GM12878 (cell line): ENCODE results near the gene TACR2. TPM values are rescaled to one million over a fixed set of nuclear protein-coding genes. Genes with fewer than 3 reads are reported as not detected.

Experiments
- CBFB ChIP-seq: IDR thresholded peaks from 2 replicates; pipeline ENCODE4 v1.6.1; 2016; ENCODE audit warnings: antibody characterized with exemption, low read depth
- CBX5 ChIP-seq: sonication (generic); IDR thresholded peaks from 2 replicates; pipeline ENCODE4 v1.6.1; 2016; ENCODE audit warnings: low read depth, moderate library complexity, mild to moderate bottlenecking, inconsistent platforms
- CREM ChIP-seq: IDR thresholded peaks from 2 replicates; pipeline ENCODE4 v1.6.1; 2014; ENCODE audit warnings: antibody characterized with exemption, low read depth
- ELK1 ChIP-seq: IDR thresholded peaks from 2 replicates; pipeline ENCODE4 v1.6.1; 2012; ENCODE audit warnings: low read depth, low read length, improper control_type of control experiment
- ETV6 ChIP-seq, 2 experiments: fragments of 450-650 bp in 1 of 2; IDR thresholded peaks in 1 of 2; conservative IDR thresholded peaks in 1 of 2; 2 replicates each; pipeline ENCODE4 v1.6.1; 2014; ENCODE audit warnings: antibody characterized with exemption in 1 of 2, borderline replicate concordance in 1 of 2, low read depth in 1 of 2, mild to moderate bottlenecking in 1 of 2, moderate library complexity in 1 of 2
- IKZF2 ChIP-seq, 2 experiments: fragments of 450-650 bp; IDR thresholded peaks; 2 replicates each; pipeline ENCODE4 v1.6.1; 2017; ENCODE audit warnings: mild to moderate bottlenecking in 2 of 2, moderate library complexity in 2 of 2
- IRF3 ChIP-seq: fragments of 450-650 bp; IDR thresholded peaks from 2 replicates; pipeline ENCODE4 v1.6.1; 2014; ENCODE audit warnings: mild to moderate bottlenecking
- IRF4 ChIP-seq: IDR thresholded peaks from 2 replicates; pipeline ENCODE4 v1.6.1; 2011; ENCODE audit warnings: low read depth, low read length
- KLF5 ChIP-seq: fragments of 450-650 bp; IDR thresholded peaks from 2 replicates; pipeline ENCODE4 v1.6.1; 2014; ENCODE audit warnings: mild to moderate bottlenecking; ENCODE audit not compliant: partially characterized antibody
- MTA2 ChIP-seq: fragments of 450-650 bp; IDR thresholded peaks from 2 replicates; pipeline ENCODE4 v1.6.1; 2016; ENCODE audit warnings: low read depth, mild to moderate bottlenecking, moderate library complexity
- NFYB ChIP-seq: IDR thresholded peaks from 2 replicates; pipeline ENCODE4 v1.6.1; 2011; ENCODE audit warnings: low read depth, mild to moderate bottlenecking, low read length, improper control_type of control experiment, moderate library complexity; ENCODE audit not compliant: insufficient read depth
- NKRF ChIP-seq: fragments of 450-650 bp; conservative IDR thresholded peaks from 2 replicates; pipeline ENCODE4 v1.6.1; 2017; ENCODE audit warnings: mild to moderate bottlenecking, moderate library complexity
- NR2C1 ChIP-seq: fragments of 450-650 bp; IDR thresholded peaks from 2 replicates; pipeline ENCODE4 v1.6.1; 2017; ENCODE audit warnings: antibody characterized with exemption, mild to moderate bottlenecking, moderate library complexity
- PBX3 ChIP-seq: IDR thresholded peaks from 2 replicates; pipeline ENCODE4 v1.6.1; 2011; ENCODE audit warnings: mild to moderate bottlenecking, low read depth, low read length, moderate library complexity; ENCODE audit not compliant: insufficient replicate concordance
- RELA ChIP-seq: fragments of 450-650 bp; IDR thresholded peaks from 2 replicates; pipeline ENCODE4 v1.8.0; 2014; ENCODE audit warnings: borderline replicate concordance; ENCODE audit not compliant: partially characterized antibody
- RUNX3 ChIP-seq: IDR thresholded peaks from 2 replicates; pipeline ENCODE4 v1.6.1; 2012; ENCODE audit warnings: low read length, inconsistent platforms
- SP1 ChIP-seq: IDR thresholded peaks from one replicate; pipeline ENCODE4 v1.6.1; 2011; ENCODE audit warnings: low read depth, low read length
- SPI1 ChIP-seq: IDR thresholded peaks from 2 replicates; pipeline ENCODE4 v1.6.1; 2011; ENCODE audit warnings: low read depth, mild to moderate bottlenecking, low read length, moderate library complexity, borderline replicate concordance; ENCODE audit not compliant: insufficient read depth
- TBL1XR1 ChIP-seq: IDR thresholded peaks from 2 replicates; pipeline ENCODE4 v1.6.1; 2012; ENCODE audit warnings: low read depth, low read length, improper control_type of control experiment
- ZNF274 ChIP-seq: IDR thresholded peaks from one replicate; pipeline ENCODE4 v1.8.0; 2011; ENCODE audit not compliant: insufficient read length, insufficient read depth
- ZNF592 ChIP-seq: fragments of 450-650 bp; IDR thresholded peaks from 2 replicates; pipeline ENCODE4 v1.6.1; 2017; ENCODE audit warnings: mild to moderate bottlenecking, moderate library complexity
- ZSCAN29 ChIP-seq: fragments of 450-650 bp; IDR thresholded peaks from 2 replicates; pipeline ENCODE4 v1.6.1; 2017; ENCODE audit warnings: mild to moderate bottlenecking, moderate library complexity
- ZZZ3 ChIP-seq: IDR thresholded peaks from 2 replicates; pipeline ENCODE4 v1.6.1; 2011; ENCODE audit warnings: low read depth; ENCODE audit not compliant: control insufficient read depth, insufficient read length
- polyA plus RNA-seq, 11 experiments: library from polyadenylated mRNA; depleted of rRNA in 4 of 11; unstranded in 6 of 11; stranded (reverse) in 5 of 11; fragments of >200 nt; fragmentation: Nextera tagmentation in 4 of 11; fragmentation: Illumina TruSeq in 1 of 11; extraction: Ambion mirVana in 4 of 11; extraction: Trizol in 1 of 11; gene quantifications; 1 replicate in 1 of 11; 2 replicates in 10 of 11; pipeline versions ENCODE4 v1.2.1 to v1.2.3, GENCODE V29; 2011 to 2016; ENCODE audit warnings: inconsistent platforms in 2 of 11, missing spikeins in 2 of 11, low read depth in 1 of 11
- total RNA-seq, 4 experiments: library from RNA; depleted of rRNA in 3 of 4; stranded (reverse); fragments of >200 nt in 3 of 4; fragmentation: Illumina TruSeq in 1 of 4; extraction: Trizol in 1 of 4; gene quantifications; 2 replicates each; pipeline versions ENCODE4 v1.2.1 to v1.2.3, GENCODE V29; 2013 to 2021

The TACR2 gene
- total and polyA plus RNA-seq, 10 of the 15 experiments (the other 5 are each of a cell fraction or from before 2014, with no cell fraction given), result 0.11 TPM; not detected in 9

- no peak for TF ChIP-seq CBX5
- no peak for TF ChIP-seq KLF5
- no peak for TF ChIP-seq IRF3
- TF ChIP-seq MTA2, result no peak
- no peak for TF ChIP-seq NFYB
- TF ChIP-seq ELK1, result no peak
- no peak for TF ChIP-seq ZZZ3
- peak in 1 of 2 experiments; percentile 73; a peak in 2 of 4 replicates for TF ChIP-seq ETV6 (conservative IDR thresholded peaks at IDR 0.05 in 1 of 2, IDR thresholded peaks at IDR 0.05 in 1 of 2; ENCODE audit: borderline replicate concordance in 1 of 2, low read depth in 1 of 2)
- TF ChIP-seq ZNF274, result no peak
- no peak for TF ChIP-seq SP1
- no peak for TF ChIP-seq NR2C1
- no peak for TF ChIP-seq ZNF592
- no peak for TF ChIP-seq NKRF
- no peak for TF ChIP-seq PBX3
- peak; percentile 71 to 72 for TF ChIP-seq IKZF2 (IDR thresholded peaks at IDR 0.05)
- no peak for TF ChIP-seq TBL1XR1
- 0 out of 2 replicates have a peak, but pooled peaks have one; percentile 15 for TF ChIP-seq CREM
- TF ChIP-seq ZSCAN29, result no peak
- TF ChIP-seq RUNX3, result peak; percentile 55
- TF ChIP-seq CBFB, result no peak
- peak; percentile 81; the same call in 1 of the 2 replicates for TF ChIP-seq SPI1
- TF ChIP-seq IRF4, result 0 out of 2 replicates have a peak, but pooled peaks have one; percentile 21
- no peak for TF ChIP-seq RELA
Measured at GRCh38 chr10:69409968-69410367, 6.8 kb downstream of the TACR2 start (continued).
